GM12892 (cell line): ENCODE data around the gene PIP4K2A.

ENCODE experiments used
- POLR2A ChIP-seq: IDR thresholded peaks from 2 replicates; pipeline ENCODE4 v1.6.1; 2011; ENCODE audit warnings: low read depth, low read length, control low read depth
- POLR2AphosphoS5 ChIP-seq: IDR thresholded peaks from 2 replicates; pipeline ENCODE4 v1.6.1; 2011; ENCODE audit warnings: low read depth, low read length, control low read depth
- TAF1 ChIP-seq: IDR thresholded peaks from 2 replicates; pipeline ENCODE4 v1.6.1; 2011; ENCODE audit warnings: low read depth, mild to moderate bottlenecking, control low read depth, low read length, borderline replicate concordance

DNA sequence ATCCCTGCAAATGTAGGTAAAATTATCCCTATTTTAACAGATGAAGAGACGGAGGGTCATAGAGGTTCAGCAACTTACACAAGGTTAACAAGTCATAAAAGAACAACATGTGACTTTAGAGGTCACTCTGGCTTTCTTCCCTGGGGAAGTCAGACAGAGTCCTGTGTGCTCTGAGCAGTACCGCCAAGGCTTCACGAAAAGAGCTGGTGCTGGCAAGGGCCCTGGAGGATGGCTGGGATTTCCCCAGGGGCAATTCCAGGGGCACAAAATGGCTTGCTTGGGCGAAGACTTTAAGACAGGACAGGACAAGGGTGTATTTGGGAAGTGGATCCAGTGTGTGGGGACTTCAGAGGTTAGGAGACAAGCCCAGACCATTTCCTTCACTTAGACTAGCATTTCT lies 144.1 kb downstream of the PIP4K2A start:
- TF ChIP-seq TAF1 (no peak), POLR2AphosphoS5 (no peak), POLR2A (no peak)
